OCI-LY3 (cell line): ENCODE measurements around the gene GATA2.

Experiments
- EZH2phosphoT487 ChIP-seq: fragments of 200-600 bp; shearing (Covaris generic); IDR thresholded peaks from 2 replicates; pipeline ENCODE4 v1.6.1; 2018; ENCODE audit warnings: antibody characterized with exemption, mixed run types, low read depth
- TF ChIP-seq, protein P1 (sequence below): fragments of 200-600, 300-600 bp; sonication (generic); IDR thresholded peaks from 2 replicates; pipeline ENCODE4 v1.5.1; 2014; ENCODE audit warnings: antibody characterized with exemption, low read length, low read depth

DNA sequence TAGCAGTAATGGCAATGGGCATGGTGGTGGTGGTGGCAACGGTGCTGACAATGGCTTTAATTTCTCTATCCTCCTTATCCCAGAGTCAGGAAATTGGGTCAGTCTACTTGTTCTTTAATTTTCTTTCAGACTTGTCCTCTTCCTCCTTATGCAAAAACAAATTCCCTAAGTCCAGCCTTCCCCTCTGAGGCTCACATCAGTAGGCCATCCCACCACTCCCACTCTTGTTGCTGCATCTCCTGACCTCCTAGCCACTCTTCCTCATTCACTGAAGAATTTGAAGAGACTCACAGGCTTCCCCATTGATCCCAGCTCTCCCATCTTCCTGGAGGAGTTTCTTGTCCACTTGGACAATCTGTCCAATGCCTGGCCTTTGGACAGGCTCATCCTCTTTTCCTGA, 46.2 kb downstream of the GATA2 start:
- TF ChIP-seq, protein P1, sequence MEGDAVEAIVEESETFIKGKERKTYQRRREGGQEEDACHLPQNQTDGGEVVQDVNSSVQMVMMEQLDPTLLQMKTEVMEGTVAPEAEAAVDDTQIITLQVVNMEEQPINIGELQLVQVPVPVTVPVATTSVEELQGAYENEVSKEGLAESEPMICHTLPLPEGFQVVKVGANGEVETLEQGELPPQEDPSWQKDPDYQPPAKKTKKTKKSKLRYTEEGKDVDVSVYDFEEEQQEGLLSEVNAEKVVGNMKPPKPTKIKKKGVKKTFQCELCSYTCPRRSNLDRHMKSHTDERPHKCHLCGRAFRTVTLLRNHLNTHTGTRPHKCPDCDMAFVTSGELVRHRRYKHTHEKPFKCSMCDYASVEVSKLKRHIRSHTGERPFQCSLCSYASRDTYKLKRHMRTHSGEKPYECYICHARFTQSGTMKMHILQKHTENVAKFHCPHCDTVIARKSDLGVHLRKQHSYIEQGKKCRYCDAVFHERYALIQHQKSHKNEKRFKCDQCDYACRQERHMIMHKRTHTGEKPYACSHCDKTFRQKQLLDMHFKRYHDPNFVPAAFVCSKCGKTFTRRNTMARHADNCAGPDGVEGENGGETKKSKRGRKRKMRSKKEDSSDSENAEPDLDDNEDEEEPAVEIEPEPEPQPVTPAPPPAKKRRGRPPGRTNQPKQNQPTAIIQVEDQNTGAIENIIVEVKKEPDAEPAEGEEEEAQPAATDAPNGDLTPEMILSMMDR, result no peak
- no peak for TF ChIP-seq EZH2phosphoT487
